Uterus (tissue), 2 donors: Measurements from ENCODE around the gene CD300C.

Experiments used
- CTCF ChIP-seq, 4 experiments: fragments of 200-600 bp in 2 of 4; fragments of 450-650 bp in 2 of 4; sonication (generic) in 2 of 4; IDR thresholded peaks; one replicate each; pipeline ENCODE4 v1.5.1; 2016 to 2019; ENCODE audit warnings: antibody characterized with exemption in 4 of 4, mild to moderate bottlenecking in 2 of 4, moderate library complexity in 1 of 4
- POLR2A ChIP-seq, 2 donors: fragments of 450-650 bp; IDR thresholded peaks; one replicate each; pipeline ENCODE4 v1.6.1; 2016; ENCODE audit warnings: antibody characterized with exemption in 2 of 2, mild to moderate bottlenecking in 1 of 2, moderate library complexity in 1 of 2

- TF ChIP-seq CTCF (IDR thresholded peaks at IDR 0.05) (no peak), POLR2A (IDR thresholded peaks at IDR 0.05) (no peak)
Observed at GRCh38 chr17:74552037-74552436, 6.1 kb upstream of the CD300C start.
